GM18520 (cell line): ENCODE measurements around the gene CDKN1B.

Experiments used
- ATAC-seq: cut with Tn5 transposase; IDR thresholded peaks from one replicate; pipeline ENCODE4 v1.9.1; 2021; ENCODE audit not compliant: unreplicated experiment

Gene CDKN1B

DNA sequence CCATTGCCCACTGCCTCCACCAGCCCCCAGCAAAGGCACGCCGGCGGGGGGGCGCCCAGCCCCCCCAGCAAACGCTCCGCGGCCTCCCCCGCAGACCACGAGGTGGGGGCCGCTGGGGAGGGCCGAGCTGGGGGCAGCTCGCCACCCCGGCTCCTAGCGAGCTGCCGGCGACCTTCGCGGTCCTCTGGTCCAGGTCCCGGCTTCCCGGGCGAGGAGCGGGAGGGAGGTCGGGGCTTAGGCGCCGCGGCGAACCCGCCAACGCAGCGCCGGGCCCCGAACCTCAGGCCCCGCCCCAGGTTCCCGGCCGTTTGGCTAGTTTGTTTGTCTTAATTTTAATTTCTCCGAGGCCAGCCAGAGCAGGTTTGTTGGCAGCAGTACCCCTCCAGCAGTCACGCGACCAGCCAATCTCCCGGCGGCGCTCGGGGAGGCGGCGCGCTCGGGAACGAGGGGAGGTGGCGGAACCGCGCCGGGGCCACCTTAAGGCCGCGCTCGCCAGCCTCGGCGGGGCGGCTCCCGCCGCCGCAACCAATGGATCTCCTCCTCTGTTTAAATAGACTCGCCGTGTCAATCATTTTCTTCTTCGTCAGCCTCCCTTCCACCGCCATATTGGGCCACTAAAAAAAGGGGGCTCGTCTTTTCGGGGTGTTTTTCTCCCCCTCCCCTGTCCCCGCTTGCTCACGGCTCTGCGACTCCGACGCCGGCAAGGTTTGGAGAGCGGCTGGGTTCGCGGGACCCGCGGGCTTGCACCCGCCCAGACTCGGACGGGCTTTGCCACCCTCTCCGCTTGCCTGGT, at the start of gene CDKN1B:
CDKN1B (plus strand) TSS at position 576 of the 793 bp plus-strand sequence. CDS start 472 bp downstream, outside the sequence.
- ATAC-seq, result peak; percentile 32

DNA sequence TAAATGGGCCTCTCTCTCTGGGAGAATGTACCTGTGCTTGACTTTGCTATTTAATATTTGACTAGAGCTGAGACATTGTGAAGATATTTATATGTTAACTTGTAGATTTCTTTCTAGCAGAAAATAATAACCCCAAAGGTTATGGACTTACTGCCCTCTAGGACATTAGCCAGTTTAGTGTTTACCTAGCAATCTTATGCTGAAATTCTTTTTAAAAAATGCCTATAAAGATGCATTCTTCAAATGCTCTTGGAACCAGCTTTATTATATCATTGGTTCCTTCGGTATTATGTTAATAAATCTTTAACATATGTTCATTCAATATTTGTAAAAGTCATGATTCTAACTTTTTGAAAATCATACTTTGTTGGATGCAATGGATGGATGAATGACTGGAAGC, 49.2 kb upstream of the CDKN1B start:
- no peak for ATAC-seq

DNA sequence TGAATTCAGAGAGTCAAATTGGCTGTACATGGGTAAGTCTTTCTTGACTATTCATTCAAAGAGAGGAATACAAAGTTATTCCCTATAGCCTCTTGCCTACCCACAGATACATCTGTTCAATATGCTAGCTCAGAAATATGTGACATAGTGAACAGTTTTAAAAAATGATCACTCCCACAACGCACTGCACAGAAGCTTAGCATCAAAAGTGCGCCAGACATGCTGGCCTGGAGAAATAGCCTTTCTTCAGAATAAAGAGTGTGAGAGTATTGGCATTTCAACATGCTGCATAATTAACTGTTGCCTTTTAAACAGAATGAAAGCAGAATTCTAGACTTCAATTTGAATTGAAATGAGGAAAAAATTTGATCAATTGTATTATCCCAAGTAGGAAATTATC, 48.1 kb upstream of the CDKN1B start:
- no peak for ATAC-seq

DNA sequence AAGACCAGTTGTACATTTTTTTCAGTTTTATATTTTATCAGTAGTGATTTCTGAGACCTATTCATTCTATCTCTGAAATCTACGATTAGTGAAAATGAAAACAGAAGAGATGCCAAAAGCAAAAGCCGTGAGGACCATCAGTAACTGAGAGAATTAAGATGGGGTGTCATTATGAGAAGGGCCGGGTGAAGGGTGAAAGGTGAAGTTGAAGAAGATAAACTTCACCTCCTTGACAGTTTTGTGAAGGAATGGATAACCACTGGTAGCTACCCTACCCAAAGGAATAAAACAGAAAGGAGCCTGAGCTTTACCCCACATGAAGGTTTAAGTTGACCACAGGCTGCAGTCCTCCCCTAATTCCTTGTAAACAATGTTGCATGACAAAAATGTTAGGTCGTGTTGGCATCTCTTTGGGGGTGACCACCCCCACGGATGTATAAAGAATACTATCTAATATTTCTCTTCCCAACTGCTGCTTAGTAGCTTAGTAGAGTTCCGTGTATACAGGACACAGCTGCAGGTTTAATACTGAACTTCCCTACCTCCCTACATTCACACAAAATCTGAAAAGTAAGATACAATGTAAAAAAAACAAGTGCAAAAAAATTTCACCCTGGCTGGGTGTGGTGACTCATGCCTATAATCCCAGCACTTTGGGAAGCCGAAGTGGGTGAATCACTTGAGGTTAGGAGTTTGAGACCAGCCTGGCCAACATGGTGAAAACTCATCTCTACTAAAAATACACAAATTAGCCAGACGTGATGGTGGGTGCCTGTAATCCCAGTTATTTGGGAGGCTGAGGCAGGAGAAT, 45.1 kb upstream of the CDKN1B start:
- no peak for ATAC-seq

DNA sequence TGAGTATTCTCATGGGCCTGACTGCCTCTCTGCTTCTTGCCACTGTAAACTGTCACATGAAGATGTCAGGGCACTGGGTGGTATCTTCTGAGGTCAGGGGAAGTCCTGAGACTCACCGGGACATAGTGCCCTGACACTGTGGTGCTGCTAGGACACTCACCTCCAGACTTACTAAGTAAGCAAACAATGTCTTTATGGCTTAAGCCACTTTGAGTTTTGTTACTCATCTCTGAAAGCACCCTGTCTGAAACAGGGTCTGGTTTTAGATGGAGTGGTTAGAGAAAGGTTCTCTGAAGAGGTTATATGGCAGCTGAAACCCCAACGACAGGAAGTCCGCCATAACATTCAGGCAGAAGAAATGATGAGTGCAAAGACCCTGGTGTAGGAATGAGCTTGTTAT, 43.9 kb upstream of the CDKN1B start:
- peak; percentile 86 for ATAC-seq

DNA sequence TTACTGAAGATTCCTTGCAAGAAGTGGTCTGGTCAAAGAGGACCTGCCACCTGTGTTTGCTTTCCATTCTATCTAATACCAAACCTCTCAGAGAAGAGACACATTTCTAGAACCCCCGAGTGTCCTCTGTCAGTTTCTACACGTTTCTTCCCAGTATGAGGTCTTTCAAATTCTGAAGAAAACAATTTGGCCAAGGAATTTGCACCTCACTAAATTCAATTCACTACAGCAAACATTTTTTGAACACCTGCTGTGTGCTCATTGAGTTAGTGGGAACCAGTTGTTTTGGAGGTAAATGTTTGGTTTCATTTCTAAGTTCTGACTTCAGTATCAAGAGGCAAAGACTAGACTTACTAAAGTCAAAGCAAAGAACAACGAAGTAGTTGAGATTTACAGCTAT, 40.6 kb upstream of the CDKN1B start:
- ATAC-seq, result no peak

DNA sequence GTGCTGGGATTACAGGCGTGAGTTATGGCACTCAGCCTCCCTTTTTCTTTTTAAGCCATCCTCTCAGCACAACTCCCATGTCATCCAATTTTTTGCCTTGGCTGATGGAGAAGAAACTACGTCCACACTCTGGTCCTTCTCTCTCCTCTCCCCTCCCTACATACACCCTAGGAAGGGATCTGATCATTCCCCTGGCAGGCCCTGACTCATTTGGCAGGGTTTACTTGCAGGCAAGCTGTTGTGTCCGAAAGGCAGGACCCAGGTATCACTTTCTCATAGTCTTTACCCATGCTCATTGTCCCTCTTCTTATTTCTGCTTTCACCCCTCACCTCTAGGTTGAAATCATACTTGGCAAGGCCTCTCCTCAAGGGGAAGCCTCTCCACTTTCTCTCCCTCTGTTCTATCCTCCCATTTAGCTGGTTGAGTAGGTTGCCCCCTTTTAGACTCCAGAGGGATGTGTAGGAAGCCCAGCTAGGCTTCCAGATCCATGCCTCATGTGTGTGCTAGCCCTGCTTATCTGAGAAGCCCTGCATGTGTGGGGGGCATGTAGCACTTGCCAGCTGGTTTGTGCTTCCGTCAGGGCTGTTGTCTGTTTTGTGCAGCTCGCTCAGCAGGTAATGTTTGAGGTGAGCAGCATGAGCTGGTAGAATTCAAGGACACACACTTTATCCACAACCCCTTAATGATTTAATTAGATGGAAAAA, 36.0 kb upstream of the CDKN1B start:
- ATAC-seq, result no peak

DNA sequence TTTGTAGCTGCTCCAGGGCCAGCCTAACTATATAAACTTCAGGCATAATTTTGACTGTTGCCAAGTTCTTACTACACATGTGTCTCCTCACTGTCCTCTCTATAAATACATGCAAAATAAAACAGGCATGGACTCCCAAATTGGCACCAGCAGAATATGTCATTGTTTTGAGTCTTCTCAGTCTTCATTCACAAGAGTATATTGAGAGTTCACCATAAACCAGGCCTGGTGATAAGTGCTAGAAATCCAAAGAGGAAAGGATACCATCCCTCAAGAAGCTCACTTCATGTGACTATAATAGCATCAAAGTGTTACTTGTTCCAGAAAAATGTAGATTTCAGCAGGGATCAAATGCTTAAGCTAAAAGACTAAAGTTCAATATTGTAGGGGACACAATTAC, 34.9 kb upstream of the CDKN1B start:
- no peak for ATAC-seq

DNA sequence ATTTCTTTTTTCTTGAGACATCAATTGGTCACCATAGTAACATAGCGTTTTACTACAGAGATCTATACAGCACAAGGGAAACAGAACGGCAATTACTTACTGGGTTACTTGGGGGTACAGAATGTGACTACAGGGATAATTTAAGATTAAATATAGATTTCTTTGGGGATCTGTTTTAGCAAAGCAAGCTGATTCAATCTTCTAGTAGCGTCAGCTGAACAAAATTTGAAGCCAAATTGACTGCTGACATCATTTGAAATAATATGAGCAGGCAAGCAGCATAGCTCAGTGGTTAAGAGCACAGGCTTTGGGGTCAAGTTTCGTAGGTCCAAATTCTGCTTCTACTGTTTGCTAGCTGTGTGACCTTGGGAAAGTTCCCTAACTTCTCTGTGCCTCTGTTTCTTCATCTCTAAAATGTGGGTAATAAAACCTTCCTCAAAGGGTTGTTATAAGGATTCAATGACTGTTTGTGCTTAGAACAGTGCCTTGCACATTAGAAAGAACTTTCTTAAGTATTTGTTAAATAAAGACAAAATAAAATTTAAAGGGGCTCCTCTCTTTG, 34.0 kb upstream of the CDKN1B start:
- ATAC-seq, result no peak

DNA sequence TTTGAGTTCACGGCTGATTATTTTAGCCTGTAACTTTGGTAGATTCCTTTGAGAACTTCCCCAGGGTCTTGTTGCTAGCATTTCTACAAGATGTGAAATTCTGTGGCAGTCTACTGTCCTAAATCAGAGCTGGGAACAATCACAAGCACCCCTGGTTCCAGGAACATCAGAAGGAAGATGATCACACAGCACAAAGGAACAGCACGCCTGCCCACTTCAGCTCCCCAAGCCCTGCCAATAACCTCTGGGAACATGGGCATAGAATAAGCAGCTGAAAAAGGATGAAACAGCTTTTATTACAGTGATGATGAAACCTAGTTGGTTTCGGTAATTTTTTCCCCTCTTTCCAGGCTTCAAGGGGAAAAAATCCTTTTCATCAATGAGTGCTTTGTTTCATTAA, 33.4 kb upstream of the CDKN1B start:
- no peak for ATAC-seq

DNA sequence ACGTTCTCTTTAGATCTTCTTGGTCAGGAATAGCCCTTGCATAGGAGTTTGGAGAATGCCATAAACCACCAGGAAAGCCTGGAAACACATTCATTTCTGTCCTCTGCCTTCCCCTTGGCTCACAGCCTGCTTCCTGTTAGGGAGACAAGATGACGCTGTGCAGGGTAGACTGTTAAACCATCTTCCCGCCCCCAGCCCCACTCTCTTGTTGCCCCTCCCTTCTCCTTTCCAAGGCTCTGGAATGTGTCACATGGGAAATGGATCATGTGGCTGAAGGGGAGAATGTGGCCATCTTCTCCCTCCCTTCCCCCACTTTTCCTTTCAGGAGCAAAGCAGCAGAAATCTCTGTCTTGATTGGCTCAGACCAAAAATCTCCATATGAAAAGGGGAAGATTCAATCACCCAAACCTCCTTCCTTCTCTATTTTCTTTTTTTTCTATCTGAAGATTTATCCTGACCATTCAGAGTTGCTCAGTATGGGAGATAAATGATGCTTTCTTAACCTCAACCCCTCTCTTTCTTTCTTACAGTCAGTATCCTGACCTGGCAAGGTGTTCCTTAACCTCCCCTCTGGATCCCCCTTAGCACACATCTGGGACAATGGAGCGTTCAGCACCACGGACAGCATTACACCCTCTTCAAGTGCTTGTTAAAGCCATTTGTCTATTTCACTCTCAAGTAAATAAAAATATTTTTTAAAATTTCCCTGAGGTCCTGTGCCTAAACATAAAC, 32.6 kb upstream of the CDKN1B start:
- ATAC-seq, result no peak

DNA sequence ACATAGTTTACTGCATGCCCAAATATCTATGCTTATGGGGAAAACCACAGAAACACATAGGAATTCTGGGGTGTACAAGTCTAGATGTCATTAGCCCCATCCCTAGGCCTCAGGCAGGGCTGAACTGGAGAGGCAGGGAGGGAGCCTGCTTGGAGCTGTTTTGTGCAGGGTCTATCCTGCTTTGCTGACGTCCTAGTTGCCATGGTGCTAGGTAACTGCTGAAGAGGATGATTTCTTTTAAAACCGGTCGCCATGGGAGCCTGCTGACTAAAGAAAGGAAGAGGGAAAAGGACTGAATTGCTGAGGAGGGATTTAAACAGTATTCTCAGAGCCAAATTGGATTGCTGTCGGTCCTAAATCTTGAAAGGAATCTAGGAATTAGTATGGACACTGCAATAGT, 31.9 kb upstream of the CDKN1B start:
- ATAC-seq, result no peak

DNA sequence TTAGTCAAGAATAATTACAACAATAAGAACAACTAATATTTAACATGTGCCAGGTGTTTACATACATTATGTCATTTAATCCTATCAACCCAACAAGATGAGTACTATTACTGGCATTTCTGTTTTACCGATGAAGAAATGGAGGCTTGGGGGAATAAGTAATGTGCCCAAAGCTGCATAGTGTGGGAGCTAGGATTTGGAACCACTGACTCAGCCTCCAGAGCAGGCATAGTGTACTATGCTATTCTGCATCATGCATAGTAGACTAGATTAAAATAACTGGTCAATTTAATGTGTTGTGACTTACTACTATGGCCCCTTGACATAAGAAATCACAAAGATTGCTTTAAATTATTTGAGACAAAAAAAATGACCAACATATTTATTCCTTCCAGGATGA, 30.7 kb upstream of the CDKN1B start:
- ATAC-seq, result no peak

DNA sequence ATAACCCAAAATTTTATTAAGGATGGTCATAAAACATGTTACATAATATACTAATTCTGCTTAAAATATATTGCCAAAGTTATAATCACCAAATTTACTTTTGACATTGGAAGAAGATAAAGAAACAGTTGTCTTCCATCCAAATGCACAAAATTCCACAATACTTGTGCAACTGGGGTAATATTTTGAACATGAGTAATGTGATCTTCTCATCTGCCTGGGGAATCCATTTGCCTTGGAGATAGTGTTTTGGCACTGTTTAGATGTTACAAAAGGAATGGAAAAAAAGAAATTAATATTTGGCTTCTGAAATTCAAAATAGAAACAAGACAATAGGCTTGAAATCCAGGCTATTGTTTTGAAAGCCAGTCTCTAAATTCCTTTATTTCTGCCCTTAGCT, 30.2 kb upstream of the CDKN1B start:
- ATAC-seq, result no peak

DNA sequence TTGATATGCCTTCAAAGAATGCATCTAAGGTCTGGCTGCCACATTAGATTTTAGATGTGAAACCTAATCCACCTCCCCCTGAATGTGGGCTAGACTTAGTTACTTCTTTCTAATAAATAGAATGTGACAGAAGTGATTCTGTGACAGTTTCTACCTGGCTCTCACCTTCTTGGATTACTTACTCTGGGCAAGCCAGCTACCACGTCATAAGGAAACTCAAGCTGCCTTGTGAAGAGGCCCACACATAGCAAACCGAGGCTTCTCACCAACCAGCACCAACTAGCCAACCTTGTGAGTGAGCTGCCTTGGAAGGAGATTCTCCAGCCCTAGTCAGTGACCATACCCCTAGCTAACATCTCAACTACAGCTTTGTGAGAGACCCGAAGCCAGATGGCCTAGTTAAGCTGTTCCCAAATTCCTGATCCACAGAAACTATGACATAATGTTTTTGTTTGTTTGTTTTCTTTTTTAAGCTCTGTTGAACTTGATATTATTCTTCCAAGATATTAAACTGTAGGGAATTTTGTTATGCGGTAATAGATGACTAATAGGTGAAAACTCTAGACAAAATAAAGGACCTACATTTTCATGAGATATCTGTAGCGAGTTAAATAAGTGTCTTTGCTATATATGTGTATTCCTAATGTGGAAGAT, 27.4 kb upstream of the CDKN1B start:
- no peak for ATAC-seq

DNA sequence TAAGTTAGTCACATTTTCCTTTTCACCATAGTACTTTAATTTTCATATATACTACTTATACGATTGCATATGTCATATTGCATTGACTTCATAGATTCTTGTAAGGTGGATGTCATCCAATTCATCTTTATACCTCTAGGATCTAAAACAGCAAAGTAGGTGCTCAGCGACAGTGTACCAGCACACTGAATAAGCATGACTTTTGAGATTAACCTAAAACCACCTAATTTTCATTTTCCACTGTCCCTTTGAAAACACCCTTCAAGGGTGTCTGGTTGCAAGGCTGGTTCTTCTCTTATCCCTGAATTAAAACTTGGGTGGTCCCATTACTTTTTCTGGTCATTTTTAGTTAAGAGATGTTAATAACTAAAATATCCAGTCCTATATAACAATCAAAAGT, 25.6 kb upstream of the CDKN1B start:
- peak; percentile 30 for ATAC-seq

DNA sequence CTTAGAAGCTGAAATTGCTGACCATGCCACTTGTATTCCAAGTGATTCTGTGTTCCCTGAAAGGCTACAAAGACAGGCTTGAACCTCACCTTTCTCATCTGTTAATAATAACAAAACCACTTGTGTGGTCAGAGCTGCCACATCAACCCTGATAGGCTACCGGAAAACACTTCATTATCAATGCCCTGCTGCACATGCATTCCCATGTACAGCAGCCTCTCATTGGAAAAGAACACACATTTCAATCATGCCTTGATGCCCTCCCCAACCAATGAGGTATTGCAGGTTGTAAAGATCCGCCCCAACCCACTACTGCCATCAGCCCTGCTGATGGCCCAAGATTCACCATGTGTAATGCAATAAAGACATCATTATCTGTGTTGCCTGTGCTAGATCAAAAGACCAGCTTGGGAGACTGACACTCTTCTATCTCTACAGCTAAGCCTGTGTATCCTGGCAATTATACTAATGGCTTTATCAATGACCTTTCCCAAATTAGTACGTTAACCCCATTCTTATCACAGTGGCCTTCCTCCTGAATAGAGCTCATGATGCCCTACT, 24.0 kb upstream of the CDKN1B start:
- no peak for ATAC-seq

DNA sequence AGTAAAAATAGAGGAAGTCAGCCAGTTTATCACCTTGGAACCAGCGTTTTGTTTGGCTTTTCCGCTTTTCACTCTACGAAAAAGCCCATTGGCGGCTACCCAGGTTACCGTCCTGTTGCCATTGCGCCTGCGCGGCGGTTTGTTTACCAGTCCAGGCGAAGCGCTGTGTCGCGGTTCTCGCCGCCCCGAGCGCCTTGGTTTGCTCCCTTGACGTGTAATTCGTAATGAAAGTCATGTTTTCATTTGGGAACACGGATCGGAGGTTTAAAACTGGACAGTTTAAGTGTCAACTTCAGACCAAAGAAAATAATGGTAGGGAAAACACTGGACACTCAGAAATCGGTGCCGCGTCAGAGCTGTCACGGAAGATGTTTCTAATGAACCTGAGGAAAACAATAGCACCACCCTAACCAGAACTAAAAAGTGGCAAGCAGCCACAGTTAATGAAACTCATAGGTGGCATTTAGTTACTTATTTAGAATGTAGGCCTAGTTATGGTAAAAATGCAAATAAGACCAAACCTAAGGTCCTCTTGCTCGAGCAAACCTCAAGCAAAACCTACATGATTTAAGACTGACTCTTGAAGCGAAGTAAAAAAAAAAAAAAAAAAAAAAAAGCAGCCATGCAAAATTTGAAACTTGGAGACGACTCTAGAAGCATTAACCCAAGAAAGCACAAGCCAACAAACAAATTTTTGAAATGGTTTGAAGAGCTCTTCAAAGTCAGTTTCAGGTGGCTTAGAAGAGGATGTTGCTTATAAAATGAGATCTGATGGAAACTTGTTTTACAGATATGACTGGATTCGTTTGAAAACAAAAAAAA, 20.4 kb upstream of the CDKN1B start:
- ATAC-seq, result peak; percentile 64

DNA sequence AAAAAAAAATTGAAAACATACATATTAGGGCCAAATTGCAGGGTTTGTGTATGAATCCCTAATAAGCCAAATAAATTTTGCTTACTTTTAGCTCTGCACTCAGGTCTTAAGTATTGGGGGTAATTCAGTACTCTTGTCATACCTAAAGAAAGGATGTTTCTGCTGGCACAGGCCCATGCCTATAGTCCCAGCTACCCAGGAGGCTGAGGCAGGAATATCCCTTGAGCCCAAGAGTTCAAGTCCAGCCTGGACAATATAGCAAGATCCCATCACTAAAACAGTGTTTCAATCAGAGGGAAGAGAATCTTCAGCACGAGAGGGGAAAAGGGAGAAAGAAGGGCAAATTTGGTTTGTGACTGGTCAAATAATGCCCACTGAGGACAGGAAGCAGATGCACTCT, 17.8 kb upstream of the CDKN1B start:
- ATAC-seq, result no peak
